ENCODE results near the gene PITPNM1.
"Not testable (repeated sequence)": the region's sequence is repeated elsewhere in the genome, so short reads cannot be mapped to it uniquely, and the experiment has no call there.

PITPNM1 gene

GRCh38 chr11:67504950-67505581 is at the start of gene PITPNM1:
TSS of gene PITPNM1 (minus strand) at chr11:67505363. CDS start at chr11:67504180, 1,183 bp downstream.
- peak; percentile 80 for DNase-seq

- not testable (repeated sequence) for DNase-seq
Observed at GRCh38 chr11:67551697-67552096, 46.5 kb upstream of the PITPNM1 start.

GRCh38 chr11:67551127-67551526 is 46.0 kb upstream of the PITPNM1 start:
- no peak for DNase-seq

- DNase-seq: no peak
Observed at GRCh38 chr11:67548555-67549110, 43.5 kb upstream of the PITPNM1 start.

GRCh38 chr11:67548112-67548511 is 42.9 kb upstream of the PITPNM1 start:
- DNase-seq: not testable (repeated sequence)

- no peak for DNase-seq
Observed at GRCh38 chr11:67545280-67545679, 40.1 kb upstream of the PITPNM1 start.

- DNase-seq: no peak
Observed at GRCh38 chr11:67544616-67545242, 39.6 kb upstream of the PITPNM1 start.

GRCh38 chr11:67543585-67543984 is 38.4 kb upstream of the PITPNM1 start:
- no peak for DNase-seq

- DNase-seq: no peak
Observed at GRCh38 chr11:67542971-67543370, 37.8 kb upstream of the PITPNM1 start.

GRCh38 chr11:67542169-67542568 is 37.0 kb upstream of the PITPNM1 start:
- no peak for DNase-seq

- no peak for DNase-seq
Observed at GRCh38 chr11:67541198-67541597, 36.0 kb upstream of the PITPNM1 start.

- no peak for DNase-seq
Observed at GRCh38 chr11:67539550-67539949, 34.4 kb upstream of the PITPNM1 start.

- DNase-seq: no peak
Observed at GRCh38 chr11:67538823-67539505, 33.8 kb upstream of the PITPNM1 start.

- DNase-seq: no peak
Observed at GRCh38 chr11:67538306-67538705, 33.1 kb upstream of the PITPNM1 start.

GRCh38 chr11:67535561-67535960 is 30.4 kb upstream of the PITPNM1 start:
- no peak for DNase-seq

- DNase-seq: no peak
Observed at GRCh38 chr11:67534070-67534679, 29.0 kb upstream of the PITPNM1 start.

GRCh38 chr11:67532889-67533288 is 27.7 kb upstream of the PITPNM1 start:
- no peak for DNase-seq

GRCh38 chr11:67530282-67530592 is 25.1 kb upstream of the PITPNM1 start:
- no peak for DNase-seq

GRCh38 chr11:67528376-67528775 is 23.2 kb upstream of the PITPNM1 start:
- DNase-seq: no peak

- no peak for DNase-seq
Observed at GRCh38 chr11:67525275-67525976, 20.3 kb upstream of the PITPNM1 start.

GRCh38 chr11:67524480-67524808 is 19.3 kb upstream of the PITPNM1 start:
- no peak for DNase-seq

- DNase-seq: no peak
Observed at GRCh38 chr11:67523556-67524479, 18.7 kb upstream of the PITPNM1 start.

Data from activated CD4-positive, CD25-positive, alpha-beta regulatory T cell treated with anti-CD3 and anti-CD28 coated beads, Interleukin-2, amount 50 U/mL, for 72 hours (primary cell).